Inflammatory macrophage treated with lipopolysaccharide for 1 hour (primary cell): ENCODE results near the gene ANK2.
"Not testable (repeated sequence)": the region's sequence is repeated elsewhere in the genome, so short reads cannot be mapped to it uniquely, and the experiment has no call there.

Experiments used
- DNase-seq, 2 donors: peaks; one replicate each; pipeline ENCODE4 v3.0.0-alpha.2; 2020 to 2022

The ANK2 gene

GRCh38 chr4:113157086-113157857, 107.8 kb downstream of the ANK2 start:
- DNase-seq, result no peak

GRCh38 chr4:113159942-113160545, 110.6 kb downstream of the ANK2 start:
- no peak for DNase-seq

- no peak for DNase-seq
These were observed 111.1 kb downstream of the ANK2 start for GRCh38 chr4:113160548-113160947.

- peak in 1 of 2 donors; percentile 8 for DNase-seq
These were observed 112.6 kb downstream of the ANK2 start for GRCh38 chr4:113162089-113162488.

GRCh38 chr4:113169368-113169767, 119.9 kb downstream of the ANK2 start:
- DNase-seq, result no peak

- no peak for DNase-seq
These were observed 120.8 kb downstream of the ANK2 start for GRCh38 chr4:113170115-113170804.

- no peak for DNase-seq
These were observed 121.5 kb downstream of the ANK2 start for GRCh38 chr4:113170805-113171468.

GRCh38 chr4:113173126-113173792, 123.8 kb downstream of the ANK2 start:
- DNase-seq, result no peak

GRCh38 chr4:113173793-113174264, 124.4 kb downstream of the ANK2 start:
- DNase-seq, result no peak

- DNase-seq, result no peak
These were observed 129.6 kb downstream of the ANK2 start for GRCh38 chr4:113179091-113179490.

- DNase-seq, result no peak
These were observed 130.5 kb downstream of the ANK2 start for GRCh38 chr4:113179996-113180395.

GRCh38 chr4:113181289-113182007, 132.0 kb downstream of the ANK2 start:
- no peak for DNase-seq

GRCh38 chr4:113183032-113183605, 133.7 kb downstream of the ANK2 start:
- no peak for DNase-seq

- not testable (repeated sequence) for DNase-seq
These were observed 136.8 kb downstream of the ANK2 start for GRCh38 chr4:113186220-113186619.

GRCh38 chr4:113186913-113187312, 137.5 kb downstream of the ANK2 start:
- DNase-seq, result no peak

GRCh38 chr4:113187358-113187757, 137.9 kb downstream of the ANK2 start:
- DNase-seq, result peak; percentile 0 to 12

GRCh38 chr4:113189546-113189945, 140.1 kb downstream of the ANK2 start:
- DNase-seq, result no peak

- no peak for DNase-seq
These were observed 159.7 kb downstream of the ANK2 start for GRCh38 chr4:113209153-113209552.

GRCh38 chr4:113209652-113210320, 160.3 kb downstream of the ANK2 start:
- DNase-seq, result no peak

- no peak for DNase-seq
These were observed 163.2 kb downstream of the ANK2 start for GRCh38 chr4:113212613-113213012.

GRCh38 chr4:113221990-113222389, 172.5 kb downstream of the ANK2 start:
- no peak for DNase-seq
